Choroid plexus epithelial cell (primary cell): ENCODE results near the gene ACACA.

ENCODE experiments used
- DNase-seq: peaks from one replicate; pipeline ENCODE4 v3.0.0-alpha.2; 2010; ENCODE audit warnings: low read depth
- H3K4me3 ChIP-seq: 2 replicates; pipeline ENCODE4 v1.5.1; 2011; ENCODE audit warnings: low read depth, mild to moderate bottlenecking, control low read depth, low read length, moderate library complexity
- CTCF ChIP-seq: conservative IDR thresholded peaks from 2 replicates; pipeline ENCODE4 v1.5.1; 2011; ENCODE audit warnings: low read depth, mild to moderate bottlenecking, control low read depth, inconsistent platforms, low read length, moderate library complexity

Gene ACACA

GRCh38 chr17:37432671-37433070, 26.0 kb upstream of the ACACA start:
- no peak overlapping the region for H3K4me3 ChIP-seq
- TF ChIP-seq CTCF: no peak
- DNase-seq: no peak

GRCh38 chr17:37430051-37430627, 23.5 kb upstream of the ACACA start:
- no peak for TF ChIP-seq CTCF
- H3K4me3 ChIP-seq: no peak overlapping the region
- peak; percentile 50 for DNase-seq

GRCh38 chr17:37429453-37429852, 22.8 kb upstream of the ACACA start:
- no peak overlapping the region for H3K4me3 ChIP-seq
- no peak for TF ChIP-seq CTCF
- no peak for DNase-seq

- TF ChIP-seq CTCF: no peak
- no peak overlapping the region for H3K4me3 ChIP-seq
- DNase-seq: no peak
These were observed 22.4 kb upstream of the ACACA start for GRCh38 chr17:37429039-37429438.

- H3K4me3 ChIP-seq: no peak overlapping the region
- DNase-seq: no peak
- TF ChIP-seq CTCF: no peak
These were observed 18.6 kb upstream of the ACACA start for GRCh38 chr17:37425268-37425667.

- H3K4me3 ChIP-seq: no peak overlapping the region
- no peak for DNase-seq
- no peak for TF ChIP-seq CTCF
These were observed 16.5 kb upstream of the ACACA start for GRCh38 chr17:37422971-37423625.

GRCh38 chr17:37417852-37418251, 11.2 kb upstream of the ACACA start:
- no peak overlapping the region for H3K4me3 ChIP-seq
- peak; percentile 18 for DNase-seq
- TF ChIP-seq CTCF: no peak
